ENCODE results near the gene FGFR1OP2.

Gene FGFR1OP2

DNA sequence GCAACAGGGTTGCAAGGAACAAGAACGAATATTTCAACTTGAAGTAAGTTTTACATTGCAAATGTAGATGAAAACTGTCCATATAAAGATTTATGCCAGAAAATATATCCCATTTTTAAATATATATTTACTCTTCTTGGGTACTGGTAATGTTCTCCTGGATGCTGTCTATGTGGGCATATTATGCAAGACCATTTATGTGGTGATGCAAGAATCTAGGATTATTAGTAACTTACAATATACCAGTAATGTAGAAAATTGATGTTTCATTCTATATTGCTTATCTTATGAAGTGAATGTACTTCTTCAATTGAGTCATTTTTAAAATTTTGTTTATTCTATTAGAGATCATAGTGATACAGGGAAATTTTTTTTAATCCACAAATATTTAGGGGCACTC, 25.1 kb downstream of the FGFR1OP2 start:
- no peak for DNase-seq (ENCODE audit: low read depth)
- H3K4me3 ChIP-seq (ENCODE audit: low read length) = no peak overlapping the region
- TF ChIP-seq CTCF (conservative IDR thresholded peaks at IDR 0.05; ENCODE audit: low read depth, low read length) = no peak

DNA sequence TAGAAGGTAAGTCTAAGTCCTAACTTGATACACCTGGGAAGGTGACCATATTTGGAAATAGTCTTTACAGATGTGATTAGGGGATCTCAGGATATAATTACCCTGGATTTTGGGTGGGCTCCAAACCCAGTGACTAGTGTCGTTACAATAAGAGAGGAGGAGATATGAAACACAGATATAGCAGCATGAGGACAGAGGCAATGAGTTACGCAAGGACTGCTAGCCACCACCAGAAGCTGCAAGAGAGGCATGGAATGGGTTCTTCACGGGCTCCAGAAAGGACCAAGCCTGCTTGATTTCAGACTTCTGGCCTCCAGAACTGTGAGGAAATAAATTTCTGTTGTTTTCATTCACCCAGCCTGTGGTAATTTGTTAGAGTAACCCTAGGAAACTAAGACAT, 28.6 kb downstream of the FGFR1OP2 start:
- TF ChIP-seq CTCF (conservative IDR thresholded peaks at IDR 0.05; ENCODE audit: low read depth, low read length) = no peak
- DNase-seq (ENCODE audit: low read depth) = no peak
- H3K4me3 ChIP-seq (ENCODE audit: low read length) = no peak overlapping the region

DNA sequence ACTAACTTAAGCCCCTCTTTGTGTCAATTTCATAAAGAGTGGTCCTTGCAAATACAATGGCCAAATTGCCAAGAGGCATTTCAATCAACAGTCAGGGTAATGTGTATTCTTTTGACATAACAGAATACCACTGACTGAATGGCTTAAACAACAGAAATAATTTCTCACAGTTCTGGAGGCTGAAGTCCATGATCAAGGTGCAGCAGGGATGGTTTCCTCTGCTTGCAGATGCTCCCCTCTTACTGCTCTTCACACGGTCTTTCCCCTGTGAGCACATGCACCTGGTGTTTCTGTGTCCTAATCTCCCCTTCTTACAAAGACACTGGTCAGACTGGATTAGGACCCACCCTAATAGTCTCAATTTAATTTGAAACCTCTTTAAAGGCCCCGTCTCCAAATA, 31.9 kb downstream of the FGFR1OP2 start:
- DNase-seq (ENCODE audit: low read depth) = no peak
- TF ChIP-seq CTCF (conservative IDR thresholded peaks at IDR 0.05; ENCODE audit: low read depth, low read length) = no peak
- H3K4me3 ChIP-seq (ENCODE audit: low read length) = no peak overlapping the region

DNA sequence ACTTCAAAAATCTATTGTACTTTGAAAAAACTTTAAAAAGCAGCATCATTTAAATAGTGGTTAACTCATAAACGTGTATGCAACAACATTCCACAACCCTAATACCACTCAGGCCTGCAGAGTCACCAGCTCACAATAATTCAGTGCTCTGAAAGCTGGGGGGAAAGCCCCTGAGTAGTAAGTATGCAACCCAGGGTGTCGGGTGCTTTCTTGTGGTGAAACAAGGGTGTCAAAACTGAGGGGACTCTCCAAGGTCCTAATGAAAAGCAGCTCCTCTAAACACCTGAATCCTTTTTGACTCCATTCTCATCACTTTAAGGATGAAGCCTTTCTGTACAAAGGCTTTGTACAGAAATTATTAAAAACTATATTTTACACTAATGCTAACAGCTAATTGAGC, 33.7 kb downstream of the FGFR1OP2 start:
- DNase-seq (ENCODE audit: low read depth) = no peak

GRCh38 chr12:26976687-26977086, 38.4 kb downstream of the FGFR1OP2 start:
- no peak for DNase-seq (ENCODE audit: low read depth)
- TF ChIP-seq CTCF (conservative IDR thresholded peaks at IDR 0.05; ENCODE audit: low read depth, low read length) = no peak
- H3K4me3 ChIP-seq (ENCODE audit: low read length) = no peak overlapping the region

More for the DNA sequence above, 33.7 kb downstream of the FGFR1OP2 start:
- H3K4me3 ChIP-seq (ENCODE audit: low read length) = no peak overlapping the region
- no peak for TF ChIP-seq CTCF (conservative IDR thresholded peaks at IDR 0.05; ENCODE audit: low read depth, low read length)

- DNase-seq (ENCODE audit: low read depth) = no peak
- TF ChIP-seq CTCF (conservative IDR thresholded peaks at IDR 0.05; ENCODE audit: low read depth, low read length) = no peak
- no peak overlapping the region for H3K4me3 ChIP-seq (ENCODE audit: low read length)
Observed at GRCh38 chr12:26978801-26979200, 40.5 kb downstream of the FGFR1OP2 start.

- no peak for TF ChIP-seq CTCF (conservative IDR thresholded peaks at IDR 0.05; ENCODE audit: low read depth, low read length)
- H3K4me3 ChIP-seq (ENCODE audit: low read length) = no peak overlapping the region
- no peak for DNase-seq (ENCODE audit: low read depth)
Observed at GRCh38 chr12:26979733-26980132, 41.5 kb downstream of the FGFR1OP2 start.
